Fibroblast of lung (primary cell): ENCODE data around the gene CC2D2A. TPM values are rescaled to one million over a fixed set of nuclear protein-coding genes. Genes with fewer than 3 reads are reported as not detected.
A peak's percentile ranks its signal among the peaks of the same experiment; 100 is the strongest.

Experiments used
- DNase-seq, 2 donors: peaks; one replicate each; pipeline versions ENCODE4 v3.0.0 to v3.0.0-alpha.2; 2010; ENCODE audit warnings: low read depth in 2 of 2
- H2AFZ ChIP-seq: 2 replicates; pipeline ENCODE4 v1.5.1; 2012; ENCODE audit warnings: low read length, control low read depth, inconsistent platforms
- H3K27ac ChIP-seq: 2 replicates; pipeline ENCODE4 v1.5.1; 2011; ENCODE audit warnings: low read length, control low read depth; ENCODE audit not compliant: insufficient read depth
- H3K27me3 ChIP-seq: 2 replicates; pipeline ENCODE4 v1.5.1; 2011; ENCODE audit warnings: mild to moderate bottlenecking, low read length; ENCODE audit not compliant: control insufficient read depth, insufficient read depth
- H3K36me3 ChIP-seq: 2 replicates; pipeline ENCODE4 v1.5.1; 2011; ENCODE audit warnings: low read length; ENCODE audit not compliant: control insufficient read depth, insufficient read depth
- H3K4me1 ChIP-seq: 2 replicates; pipeline ENCODE4 v1.5.1; 2011; ENCODE audit warnings: low read length; ENCODE audit not compliant: control insufficient read depth, insufficient read depth; ENCODE audit errors: extremely low read depth
- H3K4me2 ChIP-seq: 2 replicates; pipeline ENCODE4 v1.5.1; 2011; ENCODE audit warnings: low read length, control low read depth; ENCODE audit not compliant: insufficient read depth; ENCODE audit errors: extremely low read depth
- H3K4me3 ChIP-seq, 4 experiments: fragments of 200-600 bp in 1 of 4; sonication (generic) in 1 of 4; replicated peaks in 1 of 4; 2 replicates each; pipeline ENCODE4 v1.5.1; 2011 to 2016; ENCODE audit warnings: low read length in 4 of 4, low read depth in 3 of 4, mild to moderate bottlenecking in 3 of 4, control low read depth in 2 of 4, inconsistent platforms in 1 of 4, mixed read lengths in 1 of 4; ENCODE audit not compliant: insufficient read depth in 1 of 4; ENCODE audit errors: control extremely low read depth in 1 of 4
- H3K79me2 ChIP-seq: 2 replicates; pipeline ENCODE4 v1.5.1; 2012; ENCODE audit warnings: mild to moderate bottlenecking, low read length, inconsistent platforms; ENCODE audit not compliant: control insufficient read depth, insufficient read depth
- H3K9ac ChIP-seq: 2 replicates; pipeline ENCODE4 v1.5.1; 2011; ENCODE audit warnings: mild to moderate bottlenecking, low read length, control low read depth; ENCODE audit not compliant: insufficient read depth
- H3K9me3 ChIP-seq: 2 replicates; pipeline ENCODE4 v1.5.1; 2012; ENCODE audit warnings: low read depth, low read length; ENCODE audit not compliant: control insufficient read depth, insufficient read depth
- H4K20me1 ChIP-seq: 2 replicates; pipeline ENCODE4 v1.5.1; 2011; ENCODE audit warnings: low read length; ENCODE audit not compliant: control insufficient read depth, insufficient read depth; ENCODE audit errors: extremely low read depth
- CTCF ChIP-seq, 2 donors: IDR thresholded peaks in 1 of 2; conservative IDR thresholded peaks in 1 of 2; 1 replicate in 1 of 2; 2 replicates in 1 of 2; pipeline ENCODE4 v1.5.1; 2011 to 2012; ENCODE audit warnings: low read length in 2 of 2, control low read depth in 1 of 2, inconsistent platforms in 1 of 2, low read depth in 1 of 2, mild to moderate bottlenecking in 1 of 2
- EZH2 ChIP-seq: IDR thresholded peaks from 2 replicates; pipeline ENCODE4 v1.5.1; 2012; ENCODE audit warnings: low read length, control low read depth, mild to moderate bottlenecking; ENCODE audit errors: missing control alignments
- polyA plus RNA-seq, 2 donors: library from polyadenylated mRNA; depleted of rRNA in 1 of 2; stranded (reverse) in 1 of 2; unstranded in 1 of 2; fragments of >200 nt; gene quantifications; 2 replicates each; pipeline ENCODE4 v1.2.1, GENCODE V29; 2011 to 2012; ENCODE audit warnings: missing spikeins in 1 of 2
- total RNA-seq: library from RNA; depleted of rRNA; stranded (reverse); fragments of >200 nt; gene quantifications from 2 replicates; pipeline ENCODE4 v1.2.1, GENCODE V29; 2014

The CC2D2A gene
- total and polyA plus RNA-seq, 2 donors (not counting 1 experiment from before 2014, with no cell fraction given), result 30.9 to 41.6 TPM

DNA sequence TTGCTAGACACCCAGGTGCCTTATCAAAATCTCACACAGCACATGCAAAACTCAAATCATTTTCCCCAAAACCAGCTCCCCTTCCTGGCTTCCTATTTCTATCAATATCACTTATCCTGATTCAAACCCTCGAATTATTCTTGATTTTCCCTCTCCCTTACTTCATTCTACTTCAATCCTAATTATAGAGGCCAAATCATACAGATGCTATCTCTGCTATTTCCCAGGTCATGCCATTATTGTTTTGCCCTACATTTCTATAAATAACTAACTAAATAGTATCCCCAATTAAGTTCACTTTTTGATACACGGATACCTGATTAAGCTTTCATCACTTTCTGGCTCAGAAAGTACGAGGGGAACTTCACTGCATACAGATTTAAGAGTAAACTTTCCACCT lies 123.1 kb downstream of the CC2D2A start:
- H3K27me3 ChIP-seq, result no peaks in the 10 kb centered on the region
- H3K4me2 ChIP-seq, result no peak overlapping the region
- no peaks in the 10 kb centered on the region for H3K36me3 ChIP-seq
- no peak overlapping the region for H3K4me3 ChIP-seq
- no peaks in the 10 kb centered on the region for H3K79me2 ChIP-seq
- no peaks in the 10 kb centered on the region for H3K9me3 ChIP-seq
- H3K27ac ChIP-seq, result no peak overlapping the region
- H2AFZ ChIP-seq, result no peak overlapping the region
- no peaks in the 10 kb centered on the region for H4K20me1 ChIP-seq
- H3K4me1 ChIP-seq, result no peaks in the 10 kb centered on the region
- TF ChIP-seq EZH2, result no peak
- TF ChIP-seq CTCF (conservative IDR thresholded peaks at IDR 0.05 in 1 of 2, IDR thresholded peaks at IDR 0.05 in 1 of 2; ENCODE audit: low read depth in 1 of 2, low read length in 2 of 2), result no peak
- no peak for DNase-seq
- H3K9ac ChIP-seq, result no peak overlapping the region

DNA sequence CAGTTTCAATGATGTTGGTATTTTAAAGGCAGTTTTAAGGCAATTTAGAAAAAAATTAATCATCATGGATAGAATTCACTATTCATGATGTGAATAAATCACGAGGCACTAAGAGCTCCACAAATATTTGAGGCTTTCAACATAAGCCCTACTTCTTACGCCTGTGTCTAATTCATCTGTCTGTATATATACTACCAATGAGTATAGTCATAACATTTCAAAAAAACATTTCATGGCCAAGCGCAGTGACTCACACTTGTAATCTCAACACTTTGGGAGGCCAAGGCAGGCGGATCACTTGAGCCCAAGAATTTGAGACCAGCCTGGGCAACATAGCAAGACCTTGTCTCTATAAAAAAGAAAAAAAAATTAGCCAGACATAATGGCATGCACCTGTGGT lies 129.0 kb downstream of the CC2D2A start:
- Histone ChIP-seq H2AFZ (no peak overlapping the region), H3K4me1 (no peaks in the 10 kb centered on the region), H3K27me3 (no peaks in the 10 kb centered on the region), H3K79me2 (no peaks in the 10 kb centered on the region), H3K4me3 (no peak overlapping the region), H4K20me1 (no peaks in the 10 kb centered on the region), H3K36me3 (peaks cover 3% of the 10 kb centered on the region), H3K4me2 (no peak overlapping the region), H3K9me3 (no peaks in the 10 kb centered on the region), H3K9ac (no peak overlapping the region), H3K27ac (no peak overlapping the region)
- peak; percentile 49 to 68 for DNase-seq
- TF ChIP-seq CTCF (conservative IDR thresholded peaks at IDR 0.05 in 1 of 2, IDR thresholded peaks at IDR 0.05 in 1 of 2; ENCODE audit: low read depth in 1 of 2, low read length in 2 of 2), result no peak
- no peak for TF ChIP-seq EZH2

GRCh38 chr4:15600176-15600575 lies 130.5 kb downstream of the CC2D2A start:
- DNase-seq, result no peak
- no peak overlapping the region for H3K27ac ChIP-seq
- H3K4me2 ChIP-seq, result no peak overlapping the region
- H3K9ac ChIP-seq, result no peak overlapping the region
- no peaks in the 10 kb centered on the region for H3K79me2 ChIP-seq
- no peaks in the 10 kb centered on the region for H3K4me1 ChIP-seq
- H3K27me3 ChIP-seq, result no peaks in the 10 kb centered on the region
- no peak for TF ChIP-seq CTCF (conservative IDR thresholded peaks at IDR 0.05 in 1 of 2, IDR thresholded peaks at IDR 0.05 in 1 of 2; ENCODE audit: low read depth in 1 of 2, low read length in 2 of 2)
- TF ChIP-seq EZH2, result no peak
- H4K20me1 ChIP-seq, result no peaks in the 10 kb centered on the region
- peaks cover 3% of the 10 kb centered on the region for H3K36me3 ChIP-seq
- H3K4me3 ChIP-seq, result no peak overlapping the region
- H2AFZ ChIP-seq, result no peak overlapping the region
- no peaks in the 10 kb centered on the region for H3K9me3 ChIP-seq
